Measurements from ENCODE around the gene LYZL6.
"Not testable (repeated sequence)": the region's sequence is repeated elsewhere in the genome, so short reads cannot be mapped to it uniquely, and the experiment has no call there.

LYZL6 gene

GRCh38 chr17:35906191-35906925 is 37.2 kb downstream of the LYZL6 start:
- DNase-seq, result no peak

- no peak for DNase-seq
These were observed 40.1 kb downstream of the LYZL6 start for GRCh38 chr17:35903451-35903850.

GRCh38 chr17:35901631-35902175 is 41.8 kb downstream of the LYZL6 start:
- DNase-seq, result no peak

- no peak for DNase-seq
These were observed 42.6 kb downstream of the LYZL6 start for GRCh38 chr17:35900708-35901480.

- DNase-seq, result no peak
These were observed 43.2 kb downstream of the LYZL6 start for GRCh38 chr17:35900280-35900679.

DNA sequence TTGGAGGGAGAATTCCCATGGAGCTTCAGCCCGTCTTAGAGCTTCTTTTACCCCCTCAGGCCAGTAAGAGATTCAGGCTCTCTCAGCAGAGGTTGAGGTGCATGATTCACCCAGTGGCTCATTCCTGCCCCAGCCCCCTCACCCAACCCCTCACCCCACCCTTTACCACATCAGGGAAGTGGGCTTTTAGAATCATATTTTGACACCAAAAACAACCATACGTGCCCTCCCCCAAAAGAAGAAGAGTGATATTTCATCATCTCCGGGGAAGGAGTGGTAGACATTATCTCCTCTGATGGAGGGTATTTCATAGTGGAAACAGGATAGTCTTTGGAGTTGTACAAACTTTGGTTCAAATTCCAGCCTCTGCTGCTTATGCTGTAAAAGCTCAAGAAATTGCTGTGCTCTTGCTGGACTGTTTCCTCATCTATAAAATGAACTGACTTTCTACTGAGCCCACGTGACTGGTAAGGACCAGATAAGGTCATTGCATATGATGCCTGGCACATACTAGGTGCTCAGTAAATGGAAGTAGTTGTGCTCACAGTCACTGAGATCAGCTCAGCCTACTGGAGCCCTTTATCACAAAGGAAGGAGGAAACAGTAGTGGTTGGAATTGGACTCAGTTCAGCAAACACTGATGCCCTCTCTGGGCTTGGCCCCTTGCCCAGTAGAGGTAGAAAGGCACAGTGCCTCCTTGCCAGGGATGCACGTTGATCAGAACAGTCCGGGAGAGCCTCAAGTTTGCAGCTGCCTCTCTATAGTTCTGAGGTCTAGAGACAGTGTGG is 45.0 kb downstream of the LYZL6 start:
- peak; percentile 10 for DNase-seq

GRCh38 chr17:35897772-35898171 is 45.7 kb downstream of the LYZL6 start:
- DNase-seq, result not testable (repeated sequence)

DNA sequence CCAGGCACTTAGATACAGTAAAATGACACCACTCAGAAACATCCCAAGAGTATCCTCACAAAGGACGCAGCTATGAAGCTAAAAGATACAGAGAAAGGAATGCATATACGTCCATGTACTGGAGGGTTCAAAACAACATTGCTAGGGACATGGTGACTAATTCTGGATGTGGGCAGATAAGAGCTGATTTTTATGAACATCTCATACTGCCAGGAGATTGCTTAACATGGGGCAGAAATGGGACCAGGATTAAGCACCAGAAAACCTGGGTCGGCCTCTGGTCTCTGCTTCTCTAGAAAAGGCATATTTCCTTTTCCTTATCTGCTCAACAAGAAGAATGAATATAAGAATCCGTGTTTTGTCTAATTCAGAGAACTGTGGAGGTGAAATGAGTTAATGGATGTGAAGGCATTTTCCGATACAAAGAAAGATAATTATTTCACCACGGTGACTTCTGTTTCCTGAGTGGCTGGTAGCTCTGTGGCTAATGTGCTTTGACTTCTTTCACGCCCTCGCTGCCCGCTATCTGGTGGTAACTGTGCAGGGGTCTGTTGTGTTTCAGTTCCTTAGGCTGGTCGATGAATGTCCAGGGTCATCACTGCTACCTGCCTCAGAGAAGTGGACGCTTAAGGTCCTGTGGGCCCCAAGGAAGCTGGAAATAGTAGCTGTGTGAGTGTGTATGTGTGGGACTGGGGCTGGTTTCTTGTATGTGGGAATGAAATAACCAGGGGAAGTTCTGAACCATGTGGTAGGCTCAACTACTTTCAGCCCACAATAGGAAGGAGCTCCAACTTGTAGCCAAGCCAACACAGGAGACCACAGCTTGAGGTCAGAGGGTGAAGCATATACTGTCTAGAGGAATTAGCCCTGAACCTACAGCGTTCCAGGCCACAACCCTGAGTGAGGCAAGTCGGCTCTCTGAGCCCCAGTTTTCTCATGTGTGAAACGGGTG is 47.6 kb downstream of the LYZL6 start:
- DNase-seq, result no peak

DNA sequence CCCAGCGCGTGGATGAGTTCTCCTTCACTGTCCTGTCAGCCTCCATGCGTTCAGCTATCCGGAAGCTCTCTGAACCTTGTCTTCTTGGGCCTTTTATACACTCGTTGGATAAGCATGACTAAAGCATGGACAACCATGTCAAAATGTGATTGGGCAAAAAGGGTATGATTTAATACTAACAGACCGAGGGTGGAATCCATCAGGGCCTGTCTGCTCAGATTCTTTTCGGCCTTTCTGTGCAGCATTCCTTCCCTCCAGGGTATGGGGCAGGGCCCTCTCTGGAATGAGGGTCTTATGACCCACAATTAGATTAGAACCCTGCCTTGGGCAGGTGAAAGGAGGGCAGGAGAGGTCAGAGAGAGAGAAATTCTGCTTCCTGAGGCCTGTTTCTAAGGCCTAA is 49.3 kb downstream of the LYZL6 start:
- no peak for DNase-seq

DNA sequence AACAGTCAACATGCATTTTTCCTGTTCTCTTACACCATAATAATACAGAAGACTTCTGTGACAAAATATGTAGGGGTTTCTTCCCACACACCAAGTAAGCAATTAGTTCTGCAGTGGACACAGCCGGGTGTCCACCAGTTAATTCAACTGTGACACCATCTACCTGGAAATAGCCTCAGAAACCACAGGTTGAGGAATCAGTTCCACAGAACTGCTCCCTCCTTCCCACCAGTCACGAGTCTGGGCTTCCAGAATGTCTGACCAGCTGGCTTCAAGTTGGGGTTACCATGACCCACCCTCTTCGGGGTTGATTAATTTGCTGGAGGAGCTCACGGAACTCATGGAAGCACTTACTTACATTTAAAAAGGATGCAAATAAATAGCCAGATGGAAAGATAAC is 49.8 kb downstream of the LYZL6 start:
- DNase-seq, result no peak

DNA sequence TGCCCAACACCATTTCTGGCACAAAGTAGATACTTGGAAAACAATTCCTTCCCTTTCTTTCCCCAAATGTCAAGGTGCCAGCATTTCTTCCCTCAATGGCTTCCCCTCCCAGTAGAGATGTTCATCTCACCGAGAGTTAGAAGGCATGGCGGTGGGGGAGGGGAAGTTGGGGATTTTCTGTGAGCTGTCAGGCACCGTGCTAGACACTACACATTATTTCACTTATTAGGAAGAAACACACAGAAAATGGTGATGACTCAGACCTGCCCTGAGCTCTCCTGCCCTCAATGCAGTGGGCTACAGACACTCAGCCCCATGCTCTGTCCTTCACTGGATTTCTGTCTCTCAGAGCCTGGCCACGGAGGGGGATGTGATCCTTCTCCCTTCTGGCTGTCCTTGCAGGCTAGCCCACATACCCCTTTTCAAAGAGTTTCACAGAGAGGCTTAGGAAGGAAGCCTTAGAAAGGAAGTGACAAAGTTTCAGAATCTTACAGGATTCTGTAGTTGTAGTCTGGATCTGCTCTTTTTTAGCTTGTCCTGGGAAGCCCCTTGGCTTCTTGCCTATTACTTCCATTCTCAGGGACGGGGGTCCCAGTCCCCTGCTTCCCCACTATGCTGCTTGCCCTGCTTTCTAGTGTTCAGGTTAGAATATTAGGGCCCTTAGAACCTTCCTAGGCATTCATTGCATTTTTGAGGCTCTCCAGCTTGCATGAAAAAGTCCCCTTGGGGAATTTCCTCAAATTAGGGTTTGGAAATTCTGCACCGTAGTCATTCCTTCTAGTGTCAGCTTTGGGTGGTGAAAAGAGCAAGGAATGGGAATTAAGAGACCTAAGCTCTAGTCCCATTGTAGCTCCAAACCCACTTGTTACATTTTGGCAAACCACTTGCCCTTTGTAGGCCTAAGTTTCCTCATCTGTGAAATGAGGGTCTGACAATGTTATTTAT is 51.1 kb downstream of the LYZL6 start:
- DNase-seq, result no peak

GRCh38 chr17:35891269-35891668 is 52.2 kb downstream of the LYZL6 start:
- DNase-seq, result no peak

- DNase-seq, result peak; percentile 43
These were observed 52.7 kb downstream of the LYZL6 start for GRCh38 chr17:35890774-35891155.

DNA sequence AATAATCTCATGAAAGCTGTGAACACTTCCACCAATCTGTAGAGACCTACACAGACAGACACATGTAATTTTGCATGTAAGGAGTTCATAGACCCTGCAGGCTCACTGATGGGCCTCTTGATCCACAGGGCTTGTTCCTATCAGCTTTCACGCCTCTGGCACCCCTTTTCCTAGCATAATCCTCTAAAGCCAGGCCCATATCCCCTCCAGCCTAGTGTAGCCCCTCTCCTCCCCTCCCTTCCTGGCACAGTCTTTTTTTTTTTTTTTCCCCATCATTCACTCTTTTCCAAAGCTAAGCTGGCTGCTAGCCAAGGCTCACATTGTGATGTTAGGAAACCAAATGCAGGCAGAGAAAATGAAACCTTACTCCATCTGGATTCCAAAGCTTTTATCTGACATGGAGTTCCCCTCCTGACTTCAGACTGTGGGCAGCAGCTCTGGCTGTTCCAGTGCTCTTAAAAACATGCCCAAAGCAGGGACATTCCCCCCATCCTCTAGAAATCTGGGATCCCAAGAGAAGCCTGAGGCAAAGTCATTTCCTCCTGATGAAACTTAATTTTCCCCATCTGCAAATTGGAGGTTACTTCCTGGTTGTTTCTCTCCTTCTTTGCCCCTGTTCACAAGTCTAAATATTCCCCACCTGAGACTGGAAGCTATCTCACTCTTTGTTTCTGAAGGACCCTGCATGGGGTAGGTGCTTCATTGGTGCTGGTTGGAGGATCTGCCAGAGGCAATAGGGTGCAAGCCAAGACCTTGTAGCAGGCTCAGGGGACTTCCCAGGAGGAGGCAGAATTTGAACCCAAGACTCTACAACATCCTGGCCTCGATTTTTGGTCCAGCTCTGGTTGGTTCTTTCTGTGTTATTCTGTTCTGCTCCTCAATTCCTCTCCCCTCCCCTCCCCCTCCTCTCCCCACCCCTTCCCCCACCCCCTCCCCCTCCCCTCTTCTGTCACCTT is 53.4 kb downstream of the LYZL6 start:
- DNase-seq, result peak; percentile 17

- no peak for DNase-seq
These were observed 54.3 kb downstream of the LYZL6 start for GRCh38 chr17:35889241-35889640.
